Endothelial cell of umbilical vein (primary cell): ENCODE data around the gene KANK3. TPM values are rescaled to one million over a fixed set of nuclear protein-coding genes. Genes with fewer than 3 reads are reported as not detected.

ENCODE experiments used
- BruUV-seq: library from RNA; stranded (reverse); fragments of 400-500 nt; replicated peaks from 2 replicates; lab custom pipeline; 2021; lab: Mats Ljungman, UMichigan
- CTCF ChIA-PET: fragments of 300-600, 350-600 bp; sonication (Branson Sonifier 250); formaldehyde crosslinking; loops from one replicate; lab custom pipeline; 2021; ENCODE audit warnings: antibody characterized with exemption, inconsistent platforms; lab: Charles Lee
- POLR2A ChIA-PET: fragments of 300-600, 350-600 bp; sonication (Branson Sonifier 250); formaldehyde crosslinking; loops from one replicate; lab custom pipeline; 2021; ENCODE audit warnings: antibody characterized with exemption, inconsistent platforms; lab: Charles Lee
- DNase-seq: peaks from one replicate; pipeline ENCODE4 v3.0.0-alpha.2; 2011; ENCODE audit warnings: low read depth, low spot score
- FAIRE-seq: peaks from 2 replicates; lab custom pipeline; 2011; peaks lifted over from hg19 to GRCh38; lab: Jason Lieb, UNC
- H2AFZ ChIP-seq: 2 replicates; pipeline ENCODE4 v1.6.0; 2012; ENCODE audit warnings: low read depth, low read length, control low read depth, inconsistent platforms
- H3K27ac ChIP-seq: 2 replicates; pipeline ENCODE4 v1.5.1; 2011; ENCODE audit warnings: low read depth, mild to moderate bottlenecking, control low read depth, low read length, moderate library complexity; ENCODE audit not compliant: insufficient read depth
- H3K27me3 ChIP-seq, 2 experiments: 2 replicates each; pipeline versions ENCODE4 v1.6.0 to v1.6.1; 2011; ENCODE audit warnings: low read length in 2 of 2, mixed read lengths in 1 of 2; ENCODE audit not compliant: control insufficient read depth in 2 of 2, insufficient read depth in 2 of 2
- H3K36me3 ChIP-seq, 2 experiments: 2 replicates in 1 of 2; 3 replicates in 1 of 2; pipeline ENCODE4 v1.5.1; 2011; ENCODE audit warnings: low read length in 2 of 2, mild to moderate bottlenecking in 1 of 2, moderate library complexity in 1 of 2; ENCODE audit not compliant: control insufficient read depth in 2 of 2, insufficient read depth in 2 of 2; ENCODE audit errors: extremely low read depth in 1 of 2
- H3K4me1 ChIP-seq: 3 replicates; pipeline ENCODE4 v1.5.1; 2011; ENCODE audit warnings: mild to moderate bottlenecking, low read length; ENCODE audit not compliant: control insufficient read depth, insufficient read depth; ENCODE audit errors: extremely low read depth
- H3K4me2 ChIP-seq: 2 replicates; pipeline ENCODE4 v1.6.1; 2011; ENCODE audit warnings: low read length, control low read depth, mixed read lengths; ENCODE audit not compliant: insufficient read depth
- H3K4me3 ChIP-seq, 3 experiments: fragments of 200-600 bp in 1 of 3; sonication (generic), shearing (Covaris generic) in 1 of 3; replicated peaks in 1 of 3; 2 replicates each; pipeline ENCODE4 v1.5.1; 2011 to 2016; ENCODE audit warnings: control low read depth in 3 of 3, low read length in 3 of 3, mild to moderate bottlenecking in 2 of 3, inconsistent platforms in 1 of 3, low read depth in 1 of 3, moderate library complexity in 1 of 3; ENCODE audit not compliant: insufficient read depth in 1 of 3
- H3K79me2 ChIP-seq: 2 replicates; pipeline ENCODE4 v1.6.0; 2012; ENCODE audit warnings: low read length, inconsistent platforms; ENCODE audit not compliant: control insufficient read depth, insufficient read depth
- H3K9ac ChIP-seq: replicated peaks from 2 replicates; pipeline ENCODE3; 2011; ENCODE audit warnings: low read length, control low read depth; ENCODE audit not compliant: insufficient read depth; ENCODE audit errors: extremely low read depth
- H3K9me1 ChIP-seq: replicated peaks from 3 replicates; pipeline ENCODE4 v1.6.0; 2011; ENCODE audit warnings: mild to moderate bottlenecking, low read length; ENCODE audit not compliant: control insufficient read depth, insufficient read depth; ENCODE audit errors: extremely low read depth
- H3K9me3 ChIP-seq: replicated peaks from 2 replicates; pipeline ENCODE4 v1.5.1; 2012; ENCODE audit warnings: low read length, inconsistent platforms; ENCODE audit not compliant: control insufficient read depth, insufficient read depth
- H4K20me1 ChIP-seq: replicated peaks from 2 replicates; pipeline ENCODE3; 2011; ENCODE audit warnings: mild to moderate bottlenecking, low read length; ENCODE audit not compliant: control insufficient read depth, insufficient read depth; ENCODE audit errors: extremely low read depth
- EZH2 ChIP-seq: IDR thresholded peaks from 2 replicates; pipeline ENCODE4 v1.6.1; 2012; ENCODE audit warnings: borderline replicate concordance, low read depth, mild to moderate bottlenecking, moderate library complexity, low read length, inconsistent platforms; ENCODE audit not compliant: severe bottlenecking
- FOS ChIP-seq: IDR thresholded peaks from 2 replicates; pipeline ENCODE4 v1.6.1; 2011; ENCODE audit warnings: mild to moderate bottlenecking, low read length, moderate library complexity, borderline replicate concordance; ENCODE audit not compliant: insufficient read depth
- GATA2 ChIP-seq: IDR thresholded peaks from 2 replicates; pipeline ENCODE4 v1.7.0; 2011; ENCODE audit warnings: low read depth, mild to moderate bottlenecking, moderate library complexity, mixed read lengths, low read length; ENCODE audit not compliant: insufficient read length, insufficient read depth
- JUN ChIP-seq: IDR thresholded peaks from 2 replicates; pipeline ENCODE4 v1.6.1; 2011; ENCODE audit warnings: borderline replicate concordance, low read depth; ENCODE audit not compliant: insufficient read length, insufficient read depth
- MYC ChIP-seq: IDR thresholded peaks from one replicate; pipeline ENCODE4 v1.6.1; 2011; ENCODE audit warnings: mild to moderate bottlenecking, low read depth, low read length
- POLR2A ChIP-seq: IDR thresholded peaks from 2 replicates; pipeline ENCODE4 v1.6.1; 2012; ENCODE audit warnings: low read depth, mild to moderate bottlenecking, control low read depth, low read length
- POLR2AphosphoS5 ChIP-seq: IDR thresholded peaks from 2 replicates; pipeline ENCODE4 v1.6.1; 2012; ENCODE audit warnings: low read depth, mild to moderate bottlenecking, control low read depth, low read length, moderate library complexity; ENCODE audit not compliant: insufficient read depth
- dilution Hi-C: fragments of 300-500 bp; cut with MboI; formaldehyde crosslinking; loops from one replicate; pipeline ENCODE4 v1.15.0; 2019; ENCODE audit warnings: low sequenced_read_pairs; ENCODE audit not compliant: extremely low pct_ligation_motif_present
- intact Hi-C: fragments of 100-400 bp; cut with micrococcal nuclease; formaldehyde crosslinking; loops from one replicate; pipeline ENCODE4 v1.10.0; 2022
- polyA plus RNA-seq, 4 experiments: library from polyadenylated mRNA; depleted of rRNA in 3 of 4; stranded (reverse) in 3 of 4; unstranded in 1 of 4; fragments of >200 nt; gene quantifications; 2 replicates each; pipeline versions ENCODE4 v1.2.1 to v1.2.3, GENCODE V29; 2011 to 2012; ENCODE audit warnings: missing spikeins in 1 of 4
- total RNA-seq: library from RNA; stranded (reverse); gene quantifications from 2 replicates; pipeline ENCODE4 v1.2.3, GENCODE V29; 2021
- TF ChIP-seq, protein P1 (sequence below), 2 donors: IDR thresholded peaks; 1 replicate in 1 of 2; 2 replicates in 1 of 2; pipeline ENCODE4 v1.5.1; 2011; ENCODE audit warnings: low read length in 2 of 2, mild to moderate bottlenecking in 2 of 2, moderate library complexity in 2 of 2, control low read depth in 1 of 2, inconsistent platforms in 1 of 2, low read depth in 1 of 2; ENCODE audit not compliant: insufficient read depth in 1 of 2; ENCODE audit errors: extremely low read depth in 1 of 2
- TF ChIP-seq, protein P2 (sequence below): IDR thresholded peaks from 2 replicates; pipeline ENCODE4 v1.6.1; 2011; ENCODE audit not compliant: insufficient read depth, insufficient read length

KANK3 gene
- total and polyA plus RNA-seq, 2 donors (not counting 3 experiments of a cell fraction or from before 2014, with no cell fraction given) = 22.1 to 30.0 TPM

DNA sequence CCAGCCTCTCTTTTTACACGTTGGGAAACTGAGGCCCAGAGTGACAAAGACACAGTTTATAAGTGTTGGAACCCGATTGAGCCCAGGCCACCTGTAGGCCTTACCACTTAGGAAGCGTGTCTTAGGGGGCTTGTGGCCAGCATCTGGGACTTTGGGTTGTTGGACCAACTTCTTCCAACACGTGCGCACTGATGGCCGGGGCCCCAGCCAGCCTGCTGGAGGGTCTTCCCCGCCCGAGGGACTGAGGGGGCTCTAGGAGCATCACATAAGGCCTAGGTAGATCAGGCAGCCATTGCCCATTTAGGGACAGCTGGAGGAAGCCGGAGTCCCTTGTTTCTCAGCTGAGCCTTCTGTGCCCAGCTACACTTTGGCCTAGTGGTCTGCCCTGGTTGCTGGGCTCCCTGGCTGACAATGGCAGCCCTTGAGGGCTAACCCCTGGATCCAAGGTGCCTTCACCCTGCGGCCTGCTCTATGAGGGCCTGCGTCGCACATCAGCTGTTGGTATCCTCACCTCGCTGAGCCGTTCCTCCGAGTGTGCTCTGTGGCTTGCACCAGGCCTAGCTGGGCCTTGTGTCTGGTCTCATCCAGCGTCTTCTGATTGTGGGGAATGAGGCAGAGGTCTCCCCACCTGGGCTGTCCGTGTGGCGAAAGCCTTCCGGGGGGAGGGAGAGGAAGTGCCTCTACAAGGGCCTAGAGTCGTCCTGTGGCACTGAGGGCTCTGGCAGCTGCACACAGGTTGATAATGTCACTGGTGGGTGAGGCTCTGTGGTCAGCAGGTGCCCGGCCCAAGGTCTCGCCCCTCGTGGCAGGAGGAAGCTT lies 48.3 kb upstream of the KANK3 start:
- Histone ChIP-seq H3K9me1 (no peaks in the 10 kb centered on the region), H3K4me1 (peaks cover 29% of the 10 kb centered on the region), H3K9me3 (no peaks in the 10 kb centered on the region), H3K27ac (no peak overlapping the region), H4K20me1 (no peaks in the 10 kb centered on the region), H3K36me3 (no peaks in the 10 kb centered on the region), H3K9ac (no peak overlapping the region), H3K27me3 (no peaks in the 10 kb centered on the region), H3K4me2 (peak overlapping the region; percentile 13), H3K4me3 (no peak overlapping the region), H2AFZ (no peak overlapping the region), H3K79me2 (peaks cover 41% of the 10 kb centered on the region)
- FAIRE-seq (no peak), DNase-seq (no peak)
- no peak for TF ChIP-seq FOS
- TF ChIP-seq, protein P1, sequence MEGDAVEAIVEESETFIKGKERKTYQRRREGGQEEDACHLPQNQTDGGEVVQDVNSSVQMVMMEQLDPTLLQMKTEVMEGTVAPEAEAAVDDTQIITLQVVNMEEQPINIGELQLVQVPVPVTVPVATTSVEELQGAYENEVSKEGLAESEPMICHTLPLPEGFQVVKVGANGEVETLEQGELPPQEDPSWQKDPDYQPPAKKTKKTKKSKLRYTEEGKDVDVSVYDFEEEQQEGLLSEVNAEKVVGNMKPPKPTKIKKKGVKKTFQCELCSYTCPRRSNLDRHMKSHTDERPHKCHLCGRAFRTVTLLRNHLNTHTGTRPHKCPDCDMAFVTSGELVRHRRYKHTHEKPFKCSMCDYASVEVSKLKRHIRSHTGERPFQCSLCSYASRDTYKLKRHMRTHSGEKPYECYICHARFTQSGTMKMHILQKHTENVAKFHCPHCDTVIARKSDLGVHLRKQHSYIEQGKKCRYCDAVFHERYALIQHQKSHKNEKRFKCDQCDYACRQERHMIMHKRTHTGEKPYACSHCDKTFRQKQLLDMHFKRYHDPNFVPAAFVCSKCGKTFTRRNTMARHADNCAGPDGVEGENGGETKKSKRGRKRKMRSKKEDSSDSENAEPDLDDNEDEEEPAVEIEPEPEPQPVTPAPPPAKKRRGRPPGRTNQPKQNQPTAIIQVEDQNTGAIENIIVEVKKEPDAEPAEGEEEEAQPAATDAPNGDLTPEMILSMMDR (IDR thresholded peaks at IDR 0.05; ENCODE audit: extremely low read depth in 1 of 2, insufficient read depth in 1 of 2, low read depth in 1 of 2, low read length in 2 of 2) = no peak
- TF ChIP-seq MYC = no peak
- no peak for TF ChIP-seq POLR2AphosphoS5
- no peak for TF ChIP-seq JUN
- TF ChIP-seq GATA2 = no peak
- TF ChIP-seq, protein P2, sequence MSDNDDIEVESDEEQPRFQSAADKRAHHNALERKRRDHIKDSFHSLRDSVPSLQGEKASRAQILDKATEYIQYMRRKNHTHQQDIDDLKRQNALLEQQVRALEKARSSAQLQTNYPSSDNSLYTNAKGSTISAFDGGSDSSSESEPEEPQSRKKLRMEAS = no peak
- TF ChIP-seq POLR2A = no peak
- no peak for TF ChIP-seq EZH2
- intact Hi-C loops = no loop called here
- POLR2A ChIA-PET = interaction anchor here (0.6 to 2.0 kb wide), 11 partner anchors 22 to 122 kb away, joined by 3 to 8 read pairs (median 4); partner anchors contain the start of genes HNRNPM, KANK3, MARCHF2 and ZNF414
- BruUV-seq = TSS peak; percentile 23
- dilution Hi-C loops = no loop called here
- CTCF ChIA-PET = interaction anchor here (0.9 to 5.0 kb wide), 4 partner anchors 22 to 43 kb away, joined by 3 to 29 read pairs (median 8); partner anchors contain the start of gene MARCHF2
